Stimulated activated CD8-positive, alpha-beta memory T cell treated with anti-CD3 and anti-CD28 coated beads, Interleukin-4, amount 100 ng/mL, for 48 hours (primary cell): Measurements from ENCODE around the gene NSMF.
"Not testable (repeated sequence)": the region's sequence is repeated elsewhere in the genome, so short reads cannot be mapped to it uniquely, and the experiment has no call there.

Experiments used
- DNase-seq: peaks from one replicate; pipeline ENCODE4 v3.0.0-alpha.2; 2020

The NSMF gene

DNA sequence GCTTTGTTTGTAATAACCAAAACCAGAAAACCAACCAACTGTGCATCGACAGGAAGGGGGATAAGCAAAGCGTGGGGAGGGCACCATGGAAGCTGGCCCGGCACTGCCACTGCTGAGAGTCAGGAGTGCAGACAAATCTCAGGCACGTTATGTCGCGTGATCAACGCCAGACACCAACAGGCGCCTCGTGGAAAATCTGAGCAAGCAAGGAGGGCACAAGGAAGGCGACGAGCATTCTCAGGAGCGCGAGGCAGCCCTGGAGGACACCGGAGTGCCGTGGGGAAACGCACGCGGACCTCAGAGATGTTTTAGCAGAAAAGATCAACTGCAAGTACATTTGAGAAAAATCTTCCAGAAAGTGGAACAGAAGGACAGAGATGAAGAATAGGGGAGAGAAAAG lies 15.1 kb upstream of the NSMF start:
- DNase-seq: no peak

DNA sequence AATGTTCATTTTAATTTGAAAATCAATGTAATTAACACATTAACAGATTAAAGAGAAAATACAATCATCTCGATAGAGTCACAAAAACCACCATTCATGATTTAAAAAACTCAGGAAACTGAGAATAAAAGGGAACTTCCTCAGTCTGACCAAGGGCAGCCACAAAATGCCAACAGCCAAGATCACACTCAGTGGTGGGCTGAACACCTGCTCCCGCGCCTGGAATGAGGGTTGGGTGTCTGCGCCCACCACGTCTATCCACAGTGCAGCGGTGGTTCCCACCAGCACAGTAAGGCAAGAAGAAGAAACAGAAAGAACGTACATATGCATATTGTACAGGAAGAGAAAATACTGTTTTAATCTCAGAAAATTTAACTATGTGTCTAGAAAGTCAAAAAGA lies 11.7 kb upstream of the NSMF start:
- DNase-seq: no peak

GRCh38 chr9:137467896-137468295 lies 8.8 kb upstream of the NSMF start:
- no peak for DNase-seq

GRCh38 chr9:137467161-137467581 lies 8.0 kb upstream of the NSMF start:
- DNase-seq: no peak

- DNase-seq: not testable (repeated sequence)
Measured at GRCh38 chr9:137466389-137467085, 7.4 kb upstream of the NSMF start.

- no peak for DNase-seq
Measured at GRCh38 chr9:137465720-137466388, 6.7 kb upstream of the NSMF start.

- DNase-seq: no peak
Measured at GRCh38 chr9:137465000-137465719, 6.0 kb upstream of the NSMF start.

DNA sequence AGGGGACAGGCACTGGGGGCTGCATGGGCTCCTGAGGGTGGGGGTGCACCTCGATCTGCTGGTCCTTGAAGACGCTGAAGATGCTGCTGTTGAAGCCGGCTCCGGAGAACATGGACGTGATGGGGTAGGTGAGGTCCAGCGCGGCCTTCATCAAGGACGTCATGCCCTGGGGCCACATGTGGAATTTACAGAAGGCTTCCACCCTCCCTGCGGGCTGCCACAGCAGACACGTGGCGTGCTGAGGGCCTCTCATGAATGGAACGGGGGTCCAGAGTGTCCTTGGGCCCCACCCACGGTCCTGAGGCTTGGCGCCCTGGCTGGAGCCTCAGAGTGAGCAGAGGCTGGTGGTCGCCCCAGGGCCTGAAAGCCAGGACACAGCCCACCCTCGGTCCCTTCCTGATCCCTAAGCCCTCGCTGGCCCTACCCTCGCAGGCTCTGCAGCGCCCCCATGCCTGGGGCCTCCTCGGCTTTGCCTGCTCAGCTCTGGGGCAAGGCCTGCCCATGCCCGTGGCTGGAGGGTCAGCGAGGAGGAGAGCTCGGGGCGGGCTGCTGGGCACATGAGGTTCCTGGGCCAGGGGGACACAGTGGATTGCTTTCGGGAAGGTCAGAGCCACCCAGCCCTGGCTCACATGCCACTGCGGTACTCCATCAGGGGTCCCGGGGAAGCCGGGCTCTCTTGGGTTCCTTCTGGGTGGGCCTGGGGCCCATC lies 5.3 kb upstream of the NSMF start:
- no peak for DNase-seq

GRCh38 chr9:137463931-137464290 lies 4.8 kb upstream of the NSMF start:
- DNase-seq: no peak

DNA sequence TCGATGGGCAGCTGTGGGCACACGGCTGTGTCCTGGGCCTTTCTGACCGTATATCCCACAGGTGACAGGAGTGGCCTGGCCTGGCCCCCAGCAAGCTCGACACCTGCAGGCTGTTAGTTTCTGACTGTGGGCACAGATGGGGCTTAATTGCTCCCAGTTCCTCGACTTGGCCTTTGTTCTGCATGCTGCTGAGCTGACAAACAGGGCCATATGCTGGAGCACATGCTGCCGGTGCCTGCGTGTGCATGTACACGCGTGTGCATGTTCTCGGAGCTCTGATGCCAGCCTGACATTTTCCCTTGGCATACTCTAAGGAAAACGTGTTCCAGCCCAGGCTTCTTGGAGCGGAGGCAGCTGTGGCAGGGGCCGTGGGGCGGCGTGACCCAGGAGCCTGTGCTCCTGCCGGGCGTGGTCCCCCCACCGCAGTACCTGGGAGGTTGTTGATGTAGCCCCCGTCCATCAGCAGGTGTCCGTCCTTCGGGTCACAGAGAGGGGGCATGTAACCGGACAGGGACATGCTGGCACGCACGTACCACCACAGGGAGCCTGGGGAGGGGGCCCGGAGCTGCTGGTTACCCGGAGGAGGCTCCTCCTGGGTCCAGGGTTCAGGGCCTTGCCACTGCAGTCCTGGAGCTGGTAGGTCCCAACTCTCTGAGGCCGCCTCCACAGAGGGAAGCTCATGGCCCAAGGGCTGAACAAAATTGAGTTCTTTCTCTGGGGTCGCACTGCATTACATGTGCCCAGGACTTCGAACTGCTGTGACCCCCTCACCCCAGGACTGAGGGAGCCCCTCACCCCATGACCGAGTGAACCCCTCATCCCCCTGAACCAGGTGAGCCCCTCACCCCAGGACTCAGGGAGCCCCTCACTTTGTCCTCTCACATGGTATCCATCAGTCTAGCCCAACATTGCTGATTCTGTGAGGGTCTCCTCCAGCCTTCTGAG lies 4.1 kb upstream of the NSMF start:
- DNase-seq: no peak

DNA sequence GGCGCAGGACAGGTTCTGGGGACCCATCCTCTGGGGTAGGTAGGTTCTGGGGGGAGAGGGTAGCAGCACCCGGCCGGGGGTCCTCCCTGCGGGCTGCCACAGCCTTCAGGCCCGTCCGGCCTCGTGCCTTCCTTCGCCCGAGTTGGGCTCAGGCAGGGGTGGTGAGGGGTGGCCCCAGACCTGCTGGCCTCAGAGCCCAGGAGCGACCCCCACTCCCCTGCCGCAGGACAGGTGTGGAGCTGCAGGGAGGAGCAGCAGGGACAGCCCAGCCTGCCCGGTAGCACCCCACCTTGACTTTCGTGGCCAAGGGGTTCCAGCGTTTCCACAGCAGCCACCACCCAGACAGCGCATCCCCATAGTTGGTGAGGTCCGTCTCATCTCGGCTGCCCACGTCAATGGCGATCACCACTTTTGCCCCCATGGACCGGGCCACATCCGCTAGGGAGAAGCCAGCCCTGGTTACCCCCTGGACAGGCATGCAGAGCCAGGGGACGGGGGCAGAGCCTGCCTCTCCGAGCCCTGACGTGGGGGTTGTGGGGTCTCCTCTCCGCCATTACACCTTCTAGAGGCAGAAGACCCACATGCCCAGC lies 3.4 kb upstream of the NSMF start:
- DNase-seq: no peak

DNA sequence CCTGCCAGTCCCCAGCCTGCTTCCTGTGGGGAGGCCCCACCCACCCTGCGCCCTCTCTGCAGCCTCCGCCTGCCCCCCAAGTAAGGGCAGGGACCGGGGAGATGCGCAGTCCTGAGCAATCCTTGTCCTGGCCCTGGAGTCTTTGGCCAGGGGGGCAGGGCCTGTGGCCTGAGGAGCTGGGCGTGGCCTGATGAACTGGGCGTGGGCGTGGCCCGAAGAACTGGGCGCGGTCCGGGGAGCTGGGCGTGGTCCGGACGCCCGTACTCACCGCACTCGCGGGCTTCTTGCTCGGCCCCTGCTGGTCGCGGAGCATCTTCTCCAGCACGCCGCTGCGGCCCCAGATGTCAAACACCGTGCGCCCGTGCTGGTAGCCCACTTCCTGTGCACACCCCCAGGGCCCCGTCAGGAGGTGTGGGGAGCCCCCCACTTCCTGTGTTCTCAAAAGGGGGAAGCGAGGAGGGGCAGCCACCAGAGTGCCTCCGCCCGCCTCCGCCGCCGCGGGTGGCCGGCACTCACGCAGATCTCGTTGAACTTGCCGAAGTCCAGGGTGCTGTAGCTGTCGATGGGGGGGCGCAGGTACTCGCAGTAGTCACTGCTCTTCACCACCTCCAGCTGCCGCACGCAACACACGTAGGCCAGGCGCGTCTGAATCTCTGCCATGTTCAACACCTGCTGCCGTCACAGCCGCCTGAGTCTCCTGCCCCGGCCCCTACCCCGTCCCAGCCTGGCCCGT lies 2.7 kb upstream of the NSMF start:
- peak; percentile 92 for DNase-seq

DNA sequence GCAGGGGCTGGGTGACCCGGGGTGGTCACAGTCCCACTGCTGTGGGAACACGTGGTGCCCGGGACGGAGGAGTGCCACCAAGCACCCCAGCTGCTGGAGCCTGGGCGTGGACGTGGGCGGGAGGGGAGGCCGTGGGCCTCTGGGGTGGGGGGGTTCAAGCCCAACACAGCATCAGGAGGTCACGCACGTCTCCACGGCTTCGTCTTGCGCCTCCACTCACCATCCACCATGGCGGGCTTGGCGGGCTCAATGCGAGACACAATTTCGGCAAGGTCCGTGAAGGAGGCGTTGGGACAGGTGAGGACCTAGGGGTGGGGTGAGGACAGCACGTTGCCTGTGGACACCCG lies 2.2 kb upstream of the NSMF start:
- no peak for DNase-seq

DNA sequence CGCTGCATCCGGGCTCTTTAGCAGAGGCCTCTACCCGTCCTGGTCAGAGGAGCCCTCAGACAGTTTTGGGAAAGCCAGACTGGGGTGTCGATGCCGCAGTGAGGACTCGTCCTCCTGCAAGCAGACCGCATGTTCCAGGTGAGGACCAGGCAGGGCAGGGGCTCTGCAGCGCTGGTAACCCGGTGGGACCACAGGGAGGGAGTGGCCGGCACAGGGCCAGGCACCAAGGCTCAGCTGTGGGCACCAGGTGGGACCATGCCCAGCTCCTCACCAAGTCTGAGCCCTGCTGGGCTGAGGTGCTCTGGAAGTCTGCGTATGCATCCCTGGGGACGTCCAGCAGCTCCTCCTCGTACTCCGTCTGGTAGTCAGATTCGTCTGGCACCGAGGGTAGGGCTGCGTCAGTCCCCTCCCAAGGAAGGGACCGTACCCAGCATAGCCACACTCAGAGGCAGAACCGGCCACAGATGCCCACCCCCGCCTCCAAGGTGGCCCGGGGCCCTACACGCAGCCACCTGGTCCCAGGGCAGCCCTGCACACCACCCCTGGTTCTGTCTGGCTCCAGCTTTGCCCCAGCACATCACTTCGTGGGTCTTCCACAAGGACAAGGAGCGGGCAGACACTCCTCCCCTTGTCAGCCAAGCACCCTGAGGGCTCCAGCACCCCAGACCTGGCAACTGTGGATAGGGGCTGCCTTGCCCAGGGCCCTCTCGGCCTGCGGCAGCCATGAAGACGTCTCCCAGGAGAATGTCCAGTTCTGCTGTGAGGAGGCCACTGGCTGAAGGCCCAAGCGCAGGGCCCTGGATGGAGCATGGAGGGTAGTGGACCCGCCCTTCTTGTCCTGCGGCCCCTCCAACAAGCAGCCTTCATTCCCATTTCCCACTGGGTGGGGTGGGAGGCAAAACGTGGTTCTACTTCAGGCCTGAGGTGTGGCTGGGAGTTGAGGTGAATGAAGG lies 1.5 kb upstream of the NSMF start:
- no peak for DNase-seq

GRCh38 chr9:137459601-137460362 lies 648 bp upstream of the NSMF start:
- DNase-seq: peak; percentile 49

- no peak for DNase-seq
Measured at GRCh38 chr9:137458194-137459151, 661 bp downstream of the NSMF start.

DNA sequence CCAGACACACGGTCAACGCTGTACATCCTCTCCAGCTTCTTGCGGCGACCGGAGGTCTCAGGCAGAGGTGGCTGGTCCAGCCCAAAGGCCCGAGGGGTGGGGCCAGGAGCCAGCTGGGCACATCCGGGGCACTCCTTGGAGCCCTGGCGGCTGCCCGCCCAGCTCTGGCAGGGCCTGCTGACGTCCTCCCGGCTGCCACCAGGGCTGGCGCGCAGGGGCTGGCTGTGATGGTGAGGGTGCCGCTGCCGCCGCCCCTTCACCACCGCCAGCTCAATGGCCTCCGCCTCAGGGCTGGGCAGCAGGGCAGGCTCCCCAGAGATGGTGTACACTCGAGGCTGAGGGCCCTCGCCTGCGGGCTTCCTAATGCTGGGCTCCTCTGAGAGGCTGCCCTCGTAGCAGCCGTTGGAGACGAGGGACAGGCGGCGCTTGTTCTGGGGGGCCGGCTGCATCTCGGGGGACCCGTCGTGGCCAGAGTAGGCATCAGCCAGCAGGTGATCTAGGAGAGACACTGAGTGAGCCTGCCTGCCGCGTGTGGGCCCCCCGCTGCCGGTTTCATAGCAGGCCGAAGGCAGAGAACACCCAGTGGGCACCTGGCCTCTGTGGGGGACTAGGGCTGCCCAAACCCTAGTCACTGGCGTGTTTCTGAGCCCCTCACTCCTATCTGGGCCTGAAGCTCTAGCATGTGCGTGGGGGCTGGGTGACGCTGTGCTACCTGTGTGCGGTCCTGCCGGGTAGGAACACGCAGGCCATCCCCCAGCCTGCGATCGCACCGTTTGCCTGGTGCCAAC lies 1.5 kb downstream of the NSMF start:
- no peak for DNase-seq
